Skeletal muscle tissue (tissue), 4 donors: Measurements from ENCODE around the gene FRMD5. TPM values are rescaled to one million over a fixed set of nuclear protein-coding genes. Genes with fewer than 3 reads are reported as not detected.

Experiments
- H3K27ac ChIP-seq: one replicate; pipeline ENCODE4 v1.7.0; 2013; ENCODE audit warnings: mild to moderate bottlenecking, low read depth, low read length, inconsistent platforms
- H3K27me3 ChIP-seq, 3 donors: one replicate each; pipeline ENCODE4 v1.7.0; 2013; ENCODE audit warnings: low read length in 3 of 3; ENCODE audit not compliant: control insufficient read depth in 3 of 3, insufficient read depth in 3 of 3
- H3K36me3 ChIP-seq, 3 donors: one replicate each; pipeline ENCODE4 v1.7.0; 2013; ENCODE audit warnings: low read length in 3 of 3; ENCODE audit not compliant: control insufficient read depth in 3 of 3, insufficient read depth in 3 of 3
- H3K4me1 ChIP-seq, 3 donors: one replicate each; pipeline ENCODE4 v1.7.0; 2013; ENCODE audit warnings: low read length in 3 of 3, mild to moderate bottlenecking in 3 of 3; ENCODE audit not compliant: control insufficient read depth in 3 of 3, insufficient read depth in 3 of 3
- H3K4me3 ChIP-seq, 3 donors: one replicate each; pipeline ENCODE4 v1.7.0; 2013; ENCODE audit warnings: low read length in 3 of 3
- H3K9ac ChIP-seq, 3 donors: one replicate each; pipeline ENCODE4 v1.7.0; 2013; ENCODE audit warnings: low read length in 3 of 3, mild to moderate bottlenecking in 3 of 3, moderate library complexity in 2 of 3, low read depth in 1 of 3
- H3K9me3 ChIP-seq, 3 donors: one replicate each; pipeline ENCODE4 v1.7.0; 2013; ENCODE audit warnings: low read length in 3 of 3; ENCODE audit not compliant: control insufficient read depth in 3 of 3
- total RNA-seq: library from RNA; depleted of rRNA; stranded (reverse); fragments of >200 nt; gene quantifications from one replicate; pipeline ENCODE4 v1.2.3, GENCODE V29; 2014
- donor health status: Osteomylitis.

The FRMD5 gene
- total RNA-seq, 1 donor from 2014 or later = 3.7 TPM

DNA sequence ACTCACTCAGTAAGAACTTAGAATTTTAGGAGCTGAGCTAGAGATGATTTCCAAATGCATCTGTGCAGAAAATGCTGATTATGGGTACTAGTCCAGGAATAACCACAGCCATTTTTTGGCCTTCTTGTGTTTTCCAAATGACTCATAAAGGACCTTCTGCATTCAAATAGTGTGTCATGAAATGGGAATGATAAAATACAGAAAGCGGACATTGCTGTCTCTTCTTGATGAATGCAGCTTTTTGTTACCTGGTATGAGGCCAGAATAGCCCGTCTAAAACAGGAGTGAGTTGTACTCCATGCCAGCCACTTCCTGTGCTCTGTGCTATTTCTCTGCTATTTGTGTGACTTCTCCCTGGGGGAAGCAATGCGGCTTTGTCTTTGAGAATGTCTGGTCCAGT, 20.5 kb upstream of the FRMD5 start:
- Histone ChIP-seq H3K4me3 (no peak overlapping the region), H3K27me3 (peaks cover 0 to 10% (median 3%) of the 10 kb centered on the region in 3 donors), H3K27ac (no peak overlapping the region), H3K36me3 (no peaks in the 10 kb centered on the region), H3K9me3 (no peaks in the 10 kb centered on the region), H3K9ac (no peak overlapping the region), H3K4me1 (no peaks in the 10 kb centered on the region)

DNA sequence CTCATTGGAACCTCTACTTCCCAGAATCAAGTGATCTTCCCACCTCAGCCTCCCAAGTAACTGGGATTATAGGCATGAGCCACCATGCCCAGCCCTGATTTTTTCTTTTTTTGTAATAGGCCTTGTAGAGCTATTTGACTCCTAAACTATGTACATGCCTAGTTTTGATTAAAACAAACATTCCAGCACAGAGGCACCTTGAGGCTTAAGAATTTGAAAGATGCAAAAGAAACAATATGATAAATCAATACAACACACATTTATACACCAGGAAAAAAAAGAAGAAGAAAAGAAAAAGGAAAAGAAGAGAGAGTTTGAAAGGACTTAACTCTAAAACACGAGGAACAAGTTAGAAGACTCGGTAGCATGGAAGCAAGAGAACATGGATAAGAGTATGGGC, 13.9 kb upstream of the FRMD5 start:
- no peaks in the 10 kb centered on the region for H3K36me3 ChIP-seq
- peaks cover 2 to 4% (median 3%) of the 10 kb centered on the region in 3 donors for H3K27me3 ChIP-seq
- no peaks in the 10 kb centered on the region for H3K4me1 ChIP-seq

DNA sequence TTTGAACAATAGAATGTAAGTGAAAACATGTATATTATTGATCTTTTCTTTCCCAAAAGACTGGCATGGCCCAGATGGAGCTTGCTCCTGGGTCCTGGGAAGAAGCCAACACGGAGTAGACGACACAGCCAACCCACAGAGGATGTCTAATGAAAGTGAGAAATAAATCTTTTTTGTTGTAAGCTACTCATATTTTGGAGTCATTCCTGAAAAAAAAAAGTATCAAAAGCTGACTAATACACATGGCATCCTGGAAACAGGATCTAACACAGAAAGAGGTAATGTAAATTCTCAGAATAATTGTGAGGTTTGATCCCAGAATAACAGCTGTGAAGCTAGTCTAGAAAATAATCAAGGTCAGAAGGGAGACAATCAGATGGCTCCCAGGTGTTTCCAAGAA, 12.6 kb upstream of the FRMD5 start:
- no peaks in the 10 kb centered on the region for H3K36me3 ChIP-seq
- no peaks in the 10 kb centered on the region for H3K4me1 ChIP-seq
- no peak overlapping the region for H3K9ac ChIP-seq
- H3K4me3 ChIP-seq = no peak overlapping the region
- H3K27me3 ChIP-seq = peaks cover 2 to 4% (median 3%) of the 10 kb centered on the region in 3 donors
- H3K9me3 ChIP-seq = no peaks in the 10 kb centered on the region
- H3K27ac ChIP-seq = no peak overlapping the region

More for the DNA sequence above, 13.9 kb upstream of the FRMD5 start:
- H3K9me3 ChIP-seq = no peaks in the 10 kb centered on the region
- H3K27ac ChIP-seq = no peak overlapping the region
- no peak overlapping the region for H3K9ac ChIP-seq
- no peak overlapping the region for H3K4me3 ChIP-seq

DNA sequence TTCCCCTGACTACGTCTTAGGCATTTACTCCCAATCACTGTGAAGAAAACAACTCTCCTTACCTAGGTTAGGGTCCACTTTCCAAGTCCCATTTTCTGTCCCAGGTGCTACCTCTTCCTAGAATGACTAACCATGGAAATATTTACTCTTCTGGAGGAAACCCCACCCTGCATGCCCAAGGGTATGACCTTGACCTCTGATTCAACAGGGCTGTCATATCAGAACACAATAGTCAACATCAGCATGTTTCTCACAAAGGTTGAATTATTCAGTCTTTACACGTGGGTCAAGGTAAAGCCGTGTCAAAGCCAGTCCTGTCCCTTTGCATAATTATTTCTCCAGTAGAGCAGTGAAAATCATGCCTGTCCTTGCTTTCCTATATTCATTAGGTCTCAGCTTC, 4.3 kb upstream of the FRMD5 start:
- Histone ChIP-seq H3K27ac (no peak overlapping the region), H3K36me3 (no peaks in the 10 kb centered on the region), H3K9ac (no peak overlapping the region), H3K9me3 (no peaks in the 10 kb centered on the region), H3K27me3 (peaks cover 11 to 20% (median 19%) of the 10 kb centered on the region in 3 donors), H3K4me1 (peaks cover 4 to 7% (median 4%) of the 10 kb centered on the region in 3 donors), H3K4me3 (no peak overlapping the region)

DNA sequence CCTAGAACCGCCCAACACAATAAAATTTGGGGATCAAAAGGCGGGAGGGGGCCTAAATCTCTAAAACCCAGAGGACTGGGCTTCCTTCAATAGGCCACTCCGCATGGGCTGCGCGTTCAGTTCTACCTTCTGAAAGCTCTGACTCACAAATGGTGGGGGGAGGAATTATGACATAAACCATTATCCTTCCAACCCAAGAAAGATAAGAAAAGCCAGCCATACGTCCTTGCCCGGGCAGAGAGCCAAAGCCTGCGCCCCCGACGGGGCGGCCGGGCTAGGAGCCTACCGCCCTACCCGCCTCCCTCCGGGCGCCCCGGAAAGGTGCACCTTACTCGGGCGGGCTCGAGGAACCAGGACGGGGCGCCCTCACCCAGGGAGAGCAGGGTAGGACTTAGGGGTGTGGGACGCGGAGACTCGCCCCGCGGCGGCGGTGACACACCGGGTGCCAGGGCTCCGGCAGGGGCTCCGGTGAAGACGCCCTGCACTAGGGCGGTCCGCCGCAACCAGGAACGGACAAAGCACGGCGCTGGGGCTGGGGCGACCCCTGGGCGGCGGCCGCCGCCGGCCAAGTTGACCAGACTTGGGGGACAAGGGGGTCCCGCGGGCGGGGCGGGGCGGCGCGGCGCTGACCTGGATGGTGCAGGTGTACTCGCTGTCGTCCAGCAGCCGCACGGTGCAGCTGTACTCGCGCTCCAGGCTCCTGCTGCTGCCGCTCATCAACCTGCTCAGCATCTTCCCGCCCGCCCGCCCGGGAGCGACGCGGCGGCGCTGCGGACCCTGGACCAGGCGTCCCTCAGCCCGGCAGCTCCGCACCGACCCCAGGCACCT, 534 bp downstream of the FRMD5 start:
- H3K4me1 ChIP-seq = peaks cover 11 to 16% (median 11%) of the 10 kb centered on the region in 3 donors
- H3K9ac ChIP-seq = no peak overlapping the region
- no peaks in the 10 kb centered on the region for H3K36me3 ChIP-seq
- no peak overlapping the region for H3K27ac ChIP-seq
- H3K27me3 ChIP-seq = peaks cover 35 to 46% (median 37%) of the 10 kb centered on the region in 3 donors
- peak overlapping the region; percentile 59 to 66 (median 61) for H3K4me3 ChIP-seq
- H3K9me3 ChIP-seq = no peaks in the 10 kb centered on the region

DNA sequence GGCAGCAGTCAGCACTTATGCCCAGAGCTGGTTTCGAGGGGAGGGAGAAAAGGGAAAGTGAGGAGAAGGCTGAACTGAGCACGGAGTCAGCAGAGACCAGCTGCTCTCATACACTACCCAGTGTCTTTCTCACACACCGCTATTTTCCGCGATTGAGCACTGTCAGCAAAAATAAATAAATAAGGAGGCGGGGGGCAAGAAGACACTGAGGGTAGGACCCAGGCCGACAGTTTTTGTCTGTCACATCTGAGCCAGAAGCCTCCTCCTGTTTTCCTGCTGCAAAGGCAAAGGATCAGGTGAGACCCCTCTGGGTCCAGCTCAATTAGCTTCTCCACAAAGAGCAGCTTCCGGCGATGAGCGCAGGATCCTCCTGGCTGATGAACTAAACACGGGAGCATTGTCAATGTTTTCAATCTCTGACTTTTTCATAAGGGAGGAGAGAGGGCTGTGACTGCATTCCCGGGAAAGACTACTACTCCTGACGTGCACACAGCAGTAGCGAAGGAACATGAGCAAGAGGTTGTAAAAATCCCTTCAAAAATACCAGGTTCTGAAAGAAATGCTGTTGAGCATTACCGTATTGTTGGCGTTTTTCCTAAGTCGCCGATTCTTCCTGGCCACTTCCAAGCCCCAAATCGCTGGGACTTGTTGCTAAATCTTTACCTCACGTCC, 1.3 kb downstream of the FRMD5 start:
- Histone ChIP-seq H3K4me1 (peaks cover 11 to 16% (median 11%) of the 10 kb centered on the region in 3 donors), H3K9ac (no peak overlapping the region), H3K36me3 (no peaks in the 10 kb centered on the region), H3K4me3 (peak overlapping the region in 2 of 3 donors; percentile 36 to 38), H3K9me3 (no peaks in the 10 kb centered on the region), H3K27me3 (peaks cover 35 to 44% (median 37%) of the 10 kb centered on the region in 3 donors), H3K27ac (no peak overlapping the region)

DNA sequence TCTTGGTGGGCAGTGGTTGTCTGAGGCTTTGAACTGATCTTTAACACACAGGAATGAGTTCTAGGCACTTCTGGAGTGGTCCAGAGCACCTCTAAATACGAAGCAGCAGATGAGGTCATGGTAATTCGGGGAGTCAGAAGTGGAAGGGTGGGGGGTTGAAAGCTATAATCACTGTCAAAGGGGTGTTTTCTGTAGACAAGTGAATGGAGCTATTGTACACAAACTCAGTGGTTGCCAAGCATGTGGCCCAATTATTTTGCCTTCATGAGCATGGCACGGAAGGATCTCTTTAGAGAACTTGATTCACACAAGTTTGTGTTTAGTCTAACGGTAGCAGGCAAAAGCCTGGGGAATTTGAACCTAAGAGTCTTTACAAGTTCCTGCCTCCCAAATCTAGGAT, 6.3 kb downstream of the FRMD5 start:
- Histone ChIP-seq H3K4me3 (no peak overlapping the region), H3K9me3 (no peaks in the 10 kb centered on the region), H3K9ac (no peak overlapping the region), H3K27me3 (peaks cover 12 to 21% (median 18%) of the 10 kb centered on the region in 3 donors), H3K27ac (no peak overlapping the region), H3K36me3 (no peaks in the 10 kb centered on the region), H3K4me1 (peaks cover under 1 to 4% (median 4%) of the 10 kb centered on the region in 3 donors)

DNA sequence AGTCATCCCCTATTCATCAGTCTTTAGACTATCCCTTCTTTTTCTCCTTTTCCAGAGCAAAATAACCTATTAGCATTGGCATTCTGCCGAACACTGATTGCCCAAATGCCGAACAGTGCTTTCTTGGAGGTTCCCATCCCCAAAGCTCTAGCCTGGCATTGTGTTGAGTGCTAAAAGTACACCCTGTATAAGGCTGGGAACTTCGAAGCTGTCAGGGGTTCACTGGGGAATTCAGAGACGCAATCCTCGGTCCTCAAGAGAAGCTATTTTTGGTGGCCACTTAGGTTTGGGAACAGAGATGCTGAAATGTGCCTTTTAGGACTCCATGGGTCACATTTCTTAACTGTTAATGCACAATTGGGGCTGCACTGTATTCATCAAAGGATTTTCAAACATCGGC, 8.4 kb downstream of the FRMD5 start:
- Histone ChIP-seq H3K36me3 (no peaks in the 10 kb centered on the region), H3K4me3 (no peak overlapping the region), H3K9me3 (no peaks in the 10 kb centered on the region), H3K27ac (no peak overlapping the region), H3K9ac (no peak overlapping the region), H3K4me1 (no peaks in the 10 kb centered on the region), H3K27me3 (peaks cover 6 to 8% (median 7%) of the 10 kb centered on the region in 3 donors)

DNA sequence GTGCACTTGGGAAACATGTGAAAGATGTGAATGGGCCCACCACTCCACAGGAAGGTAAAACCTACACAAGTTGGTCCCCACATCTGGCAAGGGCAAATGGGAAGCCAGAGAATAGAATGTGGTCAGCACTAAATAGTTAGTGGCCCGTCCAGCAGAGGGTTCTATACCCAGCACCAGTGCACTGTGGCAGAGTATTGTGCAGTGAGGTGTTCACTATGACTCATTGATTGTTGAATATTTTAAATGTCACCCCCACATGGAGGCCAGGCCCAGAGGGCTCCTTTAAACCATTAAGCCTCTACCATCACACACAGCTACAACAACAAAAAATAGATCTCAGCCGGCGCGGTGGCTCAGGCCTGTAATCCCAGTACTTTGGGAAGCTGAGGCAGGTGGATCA, 11.7 kb downstream of the FRMD5 start:
- no peak overlapping the region for H3K9ac ChIP-seq
- peaks cover 0 to 3% (median 0%) of the 10 kb centered on the region in 3 donors for H3K27me3 ChIP-seq
- no peaks in the 10 kb centered on the region for H3K4me1 ChIP-seq
- no peaks in the 10 kb centered on the region for H3K36me3 ChIP-seq
- no peaks in the 10 kb centered on the region for H3K9me3 ChIP-seq
- H3K27ac ChIP-seq = no peak overlapping the region
- H3K4me3 ChIP-seq = no peak overlapping the region

DNA sequence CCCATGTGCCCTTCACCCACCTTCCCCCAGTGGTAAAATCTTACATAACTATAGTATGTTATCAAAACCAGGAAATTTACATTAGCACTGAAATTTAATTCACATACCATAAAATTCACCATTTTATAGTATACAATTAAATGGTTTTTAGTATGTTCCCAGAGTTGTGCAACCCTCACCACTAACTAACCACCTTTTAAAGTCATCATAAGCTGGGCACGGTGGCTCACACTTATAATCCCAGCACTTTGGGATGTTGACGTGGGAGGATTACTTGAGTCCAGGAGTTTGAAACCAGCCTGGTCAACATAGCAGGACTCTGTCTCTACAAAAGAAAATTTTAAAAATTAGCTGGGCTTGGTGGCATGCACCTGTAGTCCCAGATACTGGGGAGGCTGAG, 13.7 kb downstream of the FRMD5 start:
- H3K36me3 ChIP-seq = no peaks in the 10 kb centered on the region
- no peaks in the 10 kb centered on the region for H3K4me1 ChIP-seq
- no peak overlapping the region for H3K4me3 ChIP-seq
- no peak overlapping the region for H3K9ac ChIP-seq
- H3K27ac ChIP-seq = no peak overlapping the region
- H3K27me3 ChIP-seq = peaks cover 0 to 3% (median 0%) of the 10 kb centered on the region in 3 donors
- H3K9me3 ChIP-seq = no peaks in the 10 kb centered on the region
